ENCODE data around the gene CHRNA3.

CHRNA3 gene

GRCh38 chr15:78651007-78651406 lies 30.2 kb upstream of the CHRNA3 start:
- Histone ChIP-seq H3K36me3 (ENCODE audit: insufficient read depth, low read length) (no peaks in the 10 kb centered on the region), H3K4me3 (ENCODE audit: low read length) (no peak overlapping the region), H3K4me1 (ENCODE audit: insufficient read depth, low read length) (no peaks in the 10 kb centered on the region), H3K27me3 (ENCODE audit: insufficient read depth, low read length) (no peaks in the 10 kb centered on the region), H3K9me3 (ENCODE audit: insufficient read depth, low read depth, low read length) (no peaks in the 10 kb centered on the region), H3K27ac (ENCODE audit: low read depth, low read length) (no peak overlapping the region), H3K9ac (ENCODE audit: low read depth, low read length) (no peak overlapping the region)
- 90% methylated on average over 3 of the region's 3 CpGs for WGBS

GRCh38 chr15:78650022-78650421 lies 29.2 kb upstream of the CHRNA3 start:
- WGBS, result 93% methylated on average over 4 of the region's 4 CpGs
- Histone ChIP-seq H3K4me3 (ENCODE audit: low read length) (no peak overlapping the region), H3K4me1 (ENCODE audit: insufficient read depth, low read length) (no peaks in the 10 kb centered on the region), H3K27me3 (ENCODE audit: insufficient read depth, low read length) (no peaks in the 10 kb centered on the region), H3K36me3 (ENCODE audit: insufficient read depth, low read length) (no peaks in the 10 kb centered on the region), H3K9me3 (ENCODE audit: insufficient read depth, low read depth, low read length) (no peaks in the 10 kb centered on the region), H3K9ac (ENCODE audit: low read depth, low read length) (no peak overlapping the region), H3K27ac (ENCODE audit: low read depth, low read length) (no peak overlapping the region)

GRCh38 chr15:78645009-78645408 lies 24.2 kb upstream of the CHRNA3 start:
- WGBS, result 94% methylated on average over 4 of the region's 4 CpGs
- H3K27me3 ChIP-seq (ENCODE audit: insufficient read depth, low read length), result peaks cover 7% of the 10 kb centered on the region
- H3K4me1 ChIP-seq (ENCODE audit: insufficient read depth, low read length), result no peaks in the 10 kb centered on the region; the same call in 1 of the 2 replicates

GRCh38 chr15:78642331-78642730 lies 21.5 kb upstream of the CHRNA3 start:
- H3K9me3 ChIP-seq (ENCODE audit: insufficient read depth, low read depth, low read length), result no peaks in the 10 kb centered on the region
- H3K4me1 ChIP-seq (ENCODE audit: insufficient read depth, low read length), result no peaks in the 10 kb centered on the region; the same call in none of the 2 replicates
- no peak overlapping the region for H3K27ac ChIP-seq (ENCODE audit: low read depth, low read length)
- H3K27me3 ChIP-seq (ENCODE audit: insufficient read depth, low read length), result peaks cover 13% of the 10 kb centered on the region
- no peak overlapping the region for H3K4me3 ChIP-seq (ENCODE audit: low read length)
- WGBS, result 90% methylated on average over 5 of the region's 5 CpGs
- no peak overlapping the region for H3K9ac ChIP-seq (ENCODE audit: low read depth, low read length)
- H3K36me3 ChIP-seq (ENCODE audit: insufficient read depth, low read length), result no peaks in the 10 kb centered on the region

More at GRCh38 chr15:78645009-78645408, 24.2 kb upstream of the CHRNA3 start:
- no peak overlapping the region for H3K4me3 ChIP-seq (ENCODE audit: low read length)
- H3K9ac ChIP-seq (ENCODE audit: low read depth, low read length), result no peak overlapping the region
- H3K27ac ChIP-seq (ENCODE audit: low read depth, low read length), result no peak overlapping the region
- H3K9me3 ChIP-seq (ENCODE audit: insufficient read depth, low read depth, low read length), result no peaks in the 10 kb centered on the region
- H3K36me3 ChIP-seq (ENCODE audit: insufficient read depth, low read length), result no peaks in the 10 kb centered on the region

GRCh38 chr15:78641749-78642275 lies 21.0 kb upstream of the CHRNA3 start:
- Histone ChIP-seq H3K4me3 (ENCODE audit: low read length) (peak overlapping the region; percentile 70), H3K9me3 (ENCODE audit: insufficient read depth, low read depth, low read length) (no peaks in the 10 kb centered on the region), H3K27ac (ENCODE audit: low read depth, low read length) (no peak overlapping the region), H3K27me3 (ENCODE audit: insufficient read depth, low read length) (peaks cover 13% of the 10 kb centered on the region), H3K4me1 (ENCODE audit: insufficient read depth, low read length) (no peaks in the 10 kb centered on the region; the same call in none of the 2 replicates), H3K9ac (ENCODE audit: low read depth, low read length) (no peak overlapping the region), H3K36me3 (ENCODE audit: insufficient read depth, low read length) (no peaks in the 10 kb centered on the region)
- 36% methylated on average over 10 of the region's 11 CpGs for WGBS

GRCh38 chr15:78641102-78641748 lies 20.4 kb upstream of the CHRNA3 start, which contains the start of gene CHRNB4:
TSS of gene CHRNB4 (minus strand) at chr15:78641210. CDS start at chr15:78641133, 77 bp downstream.
- Histone ChIP-seq H3K27ac (ENCODE audit: low read depth, low read length) (peak within 1 kb of the TSS; percentile 21; the same call in 1 of the 2 replicates), H3K4me3 (ENCODE audit: low read length) (peak within 1 kb of the TSS; percentile 70), H3K27me3 (ENCODE audit: insufficient read depth, low read length) (peaks cover 13% of the 10 kb centered on the region), H3K36me3 (ENCODE audit: insufficient read depth, low read length) (no peaks in the 10 kb centered on the region), H3K9me3 (ENCODE audit: insufficient read depth, low read depth, low read length) (no peaks in the 10 kb centered on the region), H3K4me1 (ENCODE audit: insufficient read depth, low read length) (no peaks in the 10 kb centered on the region; the same call in none of the 2 replicates), H3K9ac (ENCODE audit: low read depth, low read length) (peak within 1 kb of the TSS; percentile 39; the same call in 1 of the 2 replicates)
- WGBS, result under 1% methylated on average over 47 of the region's 47 CpGs

GRCh38 chr15:78640527-78641101 lies 19.8 kb upstream of the CHRNA3 start:
- peak overlapping the region; percentile 39; the same call in 1 of the 2 replicates for H3K9ac ChIP-seq (ENCODE audit: low read depth, low read length)
- peaks cover 13% of the 10 kb centered on the region for H3K27me3 ChIP-seq (ENCODE audit: insufficient read depth, low read length)
- 4% methylated on average over 32 of the region's 32 CpGs for WGBS
- H3K4me3 ChIP-seq (ENCODE audit: low read length), result peak overlapping the region; percentile 70
- H3K27ac ChIP-seq (ENCODE audit: low read depth, low read length), result no peak overlapping the region
- no peaks in the 10 kb centered on the region; the same call in none of the 2 replicates for H3K4me1 ChIP-seq (ENCODE audit: insufficient read depth, low read length)
- H3K36me3 ChIP-seq (ENCODE audit: insufficient read depth, low read length), result no peaks in the 10 kb centered on the region
- no peaks in the 10 kb centered on the region for H3K9me3 ChIP-seq (ENCODE audit: insufficient read depth, low read depth, low read length)

- H3K36me3 ChIP-seq (ENCODE audit: insufficient read depth, low read length), result no peaks in the 10 kb centered on the region
- peaks cover 13% of the 10 kb centered on the region for H3K27me3 ChIP-seq (ENCODE audit: insufficient read depth, low read length)
- no peak overlapping the region for H3K9ac ChIP-seq (ENCODE audit: low read depth, low read length)
- no peaks in the 10 kb centered on the region; the same call in none of the 2 replicates for H3K4me1 ChIP-seq (ENCODE audit: insufficient read depth, low read length)
- H3K4me3 ChIP-seq (ENCODE audit: low read length), result no peak overlapping the region
- H3K27ac ChIP-seq (ENCODE audit: low read depth, low read length), result no peak overlapping the region
- no peaks in the 10 kb centered on the region for H3K9me3 ChIP-seq (ENCODE audit: insufficient read depth, low read depth, low read length)
- 43% methylated on average over 4 of the region's 4 CpGs for WGBS
Observed at GRCh38 chr15:78638658-78639314, 18.0 kb upstream of the CHRNA3 start.

- Histone ChIP-seq H3K9ac (ENCODE audit: low read depth, low read length) (no peak overlapping the region), H3K4me1 (ENCODE audit: insufficient read depth, low read length) (no peaks in the 10 kb centered on the region; the same call in none of the 2 replicates), H3K27ac (ENCODE audit: low read depth, low read length) (no peak overlapping the region), H3K36me3 (ENCODE audit: insufficient read depth, low read length) (no peaks in the 10 kb centered on the region), H3K9me3 (ENCODE audit: insufficient read depth, low read depth, low read length) (peaks cover 6% of the 10 kb centered on the region; the same call in 1 of the 2 replicates), H3K27me3 (ENCODE audit: insufficient read depth, low read length) (peaks cover 13% of the 10 kb centered on the region), H3K4me3 (ENCODE audit: low read length) (no peak overlapping the region)
- WGBS, result 86% methylated on average over 4 of the region's 4 CpGs
Observed at GRCh38 chr15:78637776-78638435, 17.1 kb upstream of the CHRNA3 start.

- 94% methylated on average over 2 of the region's 2 CpGs for WGBS
- no peak overlapping the region for H3K27ac ChIP-seq (ENCODE audit: low read depth, low read length)
- H3K27me3 ChIP-seq (ENCODE audit: insufficient read depth, low read length), result peaks cover 13% of the 10 kb centered on the region
- no peaks in the 10 kb centered on the region; the same call in 1 of the 2 replicates for H3K4me1 ChIP-seq (ENCODE audit: insufficient read depth, low read length)
- no peaks in the 10 kb centered on the region for H3K36me3 ChIP-seq (ENCODE audit: insufficient read depth, low read length)
- H3K9ac ChIP-seq (ENCODE audit: low read depth, low read length), result no peak overlapping the region
- peaks cover 6% of the 10 kb centered on the region; the same call in 1 of the 2 replicates for H3K9me3 ChIP-seq (ENCODE audit: insufficient read depth, low read depth, low read length)
- H3K4me3 ChIP-seq (ENCODE audit: low read length), result no peak overlapping the region
Observed at GRCh38 chr15:78636378-78636859, 15.6 kb upstream of the CHRNA3 start.

Measured in HUES64 (cell line).